CD14-positive monocyte (primary cell): ENCODE measurements around the gene COL5A3. TPM values are rescaled to one million over a fixed set of nuclear protein-coding genes. Genes with fewer than 3 reads are reported as not detected.

ENCODE experiments used
- DNase-seq, 3 donors: peaks; one replicate each; pipeline ENCODE4 v3.0.0-alpha.2; 2011 to 2022
- H2AFZ ChIP-seq: 2 replicates; pipeline ENCODE4 v1.6.0; 2012; ENCODE audit warnings: mild to moderate bottlenecking, low read depth, low read length, inconsistent platforms; ENCODE audit not compliant: insufficient read depth, poor library complexity, severe bottlenecking
- H3K27ac ChIP-seq, 2 donors: 1 replicate in 1 of 2; 2 replicates in 1 of 2; pipeline ENCODE4 v1.5.1; 2012 to 2013; ENCODE audit warnings: low read length in 2 of 2, control low read depth in 1 of 2, inconsistent platforms in 1 of 2, low read depth in 1 of 2, mild to moderate bottlenecking in 1 of 2
- H3K27me3 ChIP-seq, 2 donors: one replicate each; pipeline versions ENCODE4 v1.6.0 to v1.6.1; 2011 to 2013; ENCODE audit warnings: low read length in 2 of 2; ENCODE audit not compliant: control insufficient read depth in 2 of 2, insufficient read depth in 2 of 2
- H3K36me3 ChIP-seq, 2 donors: replicated peaks in 1 of 2; 1 replicate in 1 of 2; 2 replicates in 1 of 2; pipeline versions ENCODE4 v1.5.1 to v1.6.1; 2012 to 2013; ENCODE audit warnings: low read length in 2 of 2, control low read depth in 1 of 2, inconsistent platforms in 1 of 2, mild to moderate bottlenecking in 1 of 2; ENCODE audit not compliant: insufficient read depth in 2 of 2, control insufficient read depth in 1 of 2
- H3K4me1 ChIP-seq, 2 donors: 1 replicate in 1 of 2; 2 replicates in 1 of 2; pipeline versions ENCODE4 v1.5.1 to v1.6.1; 2012 to 2013; ENCODE audit warnings: low read length in 2 of 2, control low read depth in 1 of 2, inconsistent platforms in 1 of 2, mild to moderate bottlenecking in 1 of 2, moderate library complexity in 1 of 2; ENCODE audit not compliant: insufficient read depth in 2 of 2, control insufficient read depth in 1 of 2
- H3K4me2 ChIP-seq: replicated peaks from 2 replicates; pipeline ENCODE3; 2012; ENCODE audit warnings: low read length, moderate library complexity, mild to moderate bottlenecking; ENCODE audit not compliant: poor library complexity, severe bottlenecking; ENCODE audit errors: extremely low read depth
- H3K4me3 ChIP-seq, 3 experiments: fragments of 200-600 bp in 1 of 3; sonication (generic) in 1 of 3; replicated peaks in 1 of 3; 1 replicate in 2 of 3; 2 replicates in 1 of 3; pipeline ENCODE4 v1.5.1; 2011 to 2013; ENCODE audit warnings: low read length in 3 of 3, mild to moderate bottlenecking in 3 of 3, control low read depth in 2 of 3, low read depth in 2 of 3, inconsistent platforms in 1 of 3, moderate library complexity in 1 of 3
- H3K79me2 ChIP-seq: 2 replicates; pipeline ENCODE4 v1.6.0; 2012; ENCODE audit warnings: mild to moderate bottlenecking, control low read depth, inconsistent platforms, low read length, moderate library complexity; ENCODE audit not compliant: insufficient read depth
- H3K9ac ChIP-seq: 2 replicates; pipeline ENCODE4 v1.6.0; 2017; ENCODE audit warnings: low read length, mild to moderate bottlenecking; ENCODE audit not compliant: insufficient read depth, poor library complexity, severe bottlenecking
- H3K9me3 ChIP-seq, 2 donors: replicated peaks in 1 of 2; 1 replicate in 1 of 2; 2 replicates in 1 of 2; pipeline versions ENCODE4 v1.5.1 to v1.6.1; 2012 to 2013; ENCODE audit warnings: low read length in 2 of 2, control low read depth in 1 of 2; ENCODE audit not compliant: control insufficient read depth in 1 of 2, insufficient read depth in 1 of 2
- H4K20me1 ChIP-seq: 2 replicates; pipeline ENCODE4 v1.6.0; 2012; ENCODE audit warnings: mild to moderate bottlenecking, low read length, control low read depth, moderate library complexity; ENCODE audit not compliant: insufficient read depth
- H3K27ac Mint-ChIP-seq, 7 donors: one replicate each; pipeline ENCODE4 v1.8.0; 2020; ENCODE audit warnings: mild to moderate bottlenecking in 7 of 7, mixed read lengths in 7 of 7, moderate library complexity in 6 of 7, inconsistent platforms in 2 of 7
- H3K27me3 Mint-ChIP-seq, 3 donors: one replicate each; pipeline ENCODE4 v1.8.0; 2021 to 2022; ENCODE audit warnings: low read depth in 3 of 3, mild to moderate bottlenecking in 3 of 3, mixed read lengths in 3 of 3, moderate library complexity in 3 of 3, inconsistent platforms in 1 of 3
- H3K36me3 Mint-ChIP-seq, 2 donors: one replicate each; pipeline ENCODE4 v1.8.0; 2020; ENCODE audit warnings: mixed read lengths in 2 of 2, inconsistent platforms in 1 of 2, mild to moderate bottlenecking in 1 of 2
- H3K4me1 Mint-ChIP-seq: one replicate; pipeline ENCODE4 v1.8.0; 2020; ENCODE audit warnings: mild to moderate bottlenecking, mixed read lengths
- H3K4me3 Mint-ChIP-seq, 2 donors: one replicate each; pipeline ENCODE4 v1.8.0; 2020; ENCODE audit warnings: mild to moderate bottlenecking in 2 of 2, mixed read lengths in 2 of 2, moderate library complexity in 1 of 2
- H3K9me3 Mint-ChIP-seq, 7 donors: one replicate each; pipeline ENCODE4 v1.8.0; 2020 to 2022; ENCODE audit warnings: mixed read lengths in 7 of 7, mild to moderate bottlenecking in 6 of 7, moderate library complexity in 6 of 7, inconsistent platforms in 2 of 7
- WGBS: methylation state at CpG from one replicate; pipeline ENCODE4 v1.1.5; 2013; ENCODE audit warnings: missing lambda C conversion rate; ENCODE audit not compliant: insufficient coverage; 5-methylcytosine and 5-hydroxymethylcytosine counted together
- intact Hi-C, 2 donors: fragments of 100-400 bp; cut with micrococcal nuclease; formaldehyde crosslinking; loops; one replicate each; pipeline versions ENCODE4 v1.15.0 to v1.15.1; 2023
- polyA plus RNA-seq, 3 donors: library from polyadenylated mRNA; depleted of rRNA in 1 of 3; unstranded in 2 of 3; stranded (reverse) in 1 of 3; fragments of 300-500 nt in 2 of 3; fragments of >200 nt in 1 of 3; fragmentation: Illumina TruSeq in 2 of 3; gene quantifications; 1 replicate in 2 of 3; 2 replicates in 1 of 3; pipeline ENCODE4 v1.2.3, GENCODE V29; 2012 to 2021
- TF ChIP-seq, protein P1 (sequence below): fragments of 200-600 bp; IDR thresholded peaks from one replicate; pipeline ENCODE4 v1.8.0; 2022; ENCODE audit warnings: antibody characterized with exemption, mild to moderate bottlenecking

COL5A3 gene
- polyA plus RNA-seq, 3 donors = not detected

DNA sequence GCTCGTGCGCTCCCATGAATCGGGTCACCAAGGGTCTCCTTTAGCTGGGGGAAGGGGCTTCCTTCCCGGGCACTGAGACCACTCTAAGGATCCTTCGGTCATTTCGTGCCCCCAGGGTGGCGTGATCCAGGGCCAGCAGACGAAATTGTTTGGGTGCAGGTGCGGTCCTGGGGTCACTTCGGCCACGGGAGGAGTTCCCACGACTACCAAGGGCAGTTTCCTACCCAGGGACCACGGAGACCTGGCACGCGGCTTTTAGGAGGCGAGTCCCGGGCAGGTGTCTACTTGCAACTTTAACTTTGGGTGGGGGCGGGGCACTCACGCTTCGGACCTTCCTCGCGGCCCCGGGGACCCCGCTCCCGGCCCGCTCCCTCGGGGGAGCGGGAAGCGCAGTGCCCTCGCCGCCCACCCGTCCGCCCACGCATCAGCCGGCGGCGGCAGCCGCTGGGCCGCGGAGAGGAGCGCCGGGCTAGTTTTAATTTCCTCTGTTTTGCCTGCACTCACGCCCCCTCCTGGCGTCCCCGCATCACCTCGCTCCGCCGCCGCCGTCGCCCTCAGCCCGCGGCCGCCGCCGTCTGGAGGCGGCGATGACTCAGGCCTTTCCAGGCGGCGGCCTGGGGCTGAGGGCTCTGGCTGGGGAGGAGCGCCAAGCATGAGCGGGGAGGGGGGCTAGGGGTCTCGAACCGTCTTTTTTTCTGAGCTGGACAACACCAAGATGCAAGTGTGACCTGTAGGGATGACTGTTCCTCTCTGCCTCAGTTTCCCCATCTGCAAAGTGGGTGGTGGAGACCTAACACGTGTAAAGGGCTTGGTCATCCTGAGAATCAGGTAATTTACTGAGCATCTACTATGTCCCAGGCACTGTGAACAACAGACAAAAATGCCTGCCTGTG is 95.7 kb downstream of the COL5A3 start:
- Histone ChIP-seq H3K4me2 (peak overlapping the region; percentile 57), H3K27ac (no peak overlapping the region), H3K4me3 (peak overlapping the region in 1 of 3 experiments; percentile 59), H3K9me3 (peaks cover 0 to 10% of the 10 kb centered on the region in 2 donors), H2AFZ (no peak overlapping the region), H3K9ac (peak overlapping the region; percentile 15), H3K27me3 (peaks cover 26 to 67% of the 10 kb centered on the region in 2 donors), H3K79me2 (no peaks in the 10 kb centered on the region), H3K4me1 (peaks cover 3 to 11% of the 10 kb centered on the region in 2 donors), H4K20me1 (no peaks in the 10 kb centered on the region), H3K36me3 (no peaks in the 10 kb centered on the region)
- Mint-ChIP-seq H3K36me3 (peaks cover 0 to 2% of the 10 kb centered on the region in 2 donors), H3K9me3 (peaks cover 0 to 20% (median 8%) of the 10 kb centered on the region in 7 donors), H3K4me1 (peaks cover 8% of the 10 kb centered on the region), H3K27me3 (peaks cover 28 to 53% (median 30%) of the 10 kb centered on the region in 3 donors), H3K27ac (no peak overlapping the region), H3K4me3 (peak overlapping the region in 1 of 2 donors; percentile 75)
- intact Hi-C loops = no loop called here
- DNase-seq = peak; percentile 27 to 58 (median 40)
- under 1% methylated on average over 59 of the region's 65 CpGs for WGBS
- TF ChIP-seq, protein P1, sequence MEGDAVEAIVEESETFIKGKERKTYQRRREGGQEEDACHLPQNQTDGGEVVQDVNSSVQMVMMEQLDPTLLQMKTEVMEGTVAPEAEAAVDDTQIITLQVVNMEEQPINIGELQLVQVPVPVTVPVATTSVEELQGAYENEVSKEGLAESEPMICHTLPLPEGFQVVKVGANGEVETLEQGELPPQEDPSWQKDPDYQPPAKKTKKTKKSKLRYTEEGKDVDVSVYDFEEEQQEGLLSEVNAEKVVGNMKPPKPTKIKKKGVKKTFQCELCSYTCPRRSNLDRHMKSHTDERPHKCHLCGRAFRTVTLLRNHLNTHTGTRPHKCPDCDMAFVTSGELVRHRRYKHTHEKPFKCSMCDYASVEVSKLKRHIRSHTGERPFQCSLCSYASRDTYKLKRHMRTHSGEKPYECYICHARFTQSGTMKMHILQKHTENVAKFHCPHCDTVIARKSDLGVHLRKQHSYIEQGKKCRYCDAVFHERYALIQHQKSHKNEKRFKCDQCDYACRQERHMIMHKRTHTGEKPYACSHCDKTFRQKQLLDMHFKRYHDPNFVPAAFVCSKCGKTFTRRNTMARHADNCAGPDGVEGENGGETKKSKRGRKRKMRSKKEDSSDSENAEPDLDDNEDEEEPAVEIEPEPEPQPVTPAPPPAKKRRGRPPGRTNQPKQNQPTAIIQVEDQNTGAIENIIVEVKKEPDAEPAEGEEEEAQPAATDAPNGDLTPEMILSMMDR = peak; percentile 33

DNA sequence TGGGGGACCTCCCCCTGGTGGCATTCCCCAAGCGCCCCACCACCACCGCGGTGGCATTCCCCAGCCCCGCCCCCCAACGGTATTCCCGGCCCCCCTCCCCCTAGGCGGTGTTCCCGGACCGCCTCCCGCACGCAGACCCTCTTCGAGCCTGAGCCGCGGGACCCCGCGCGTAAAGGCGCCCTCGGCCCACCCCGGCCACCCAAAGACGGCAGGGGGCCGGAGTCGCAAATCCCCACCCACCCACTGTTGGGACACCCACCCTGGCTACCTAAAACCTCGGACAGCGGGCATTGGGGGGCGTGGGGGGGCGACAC is 96.3 kb downstream of the COL5A3 start:
- Mint-ChIP-seq H3K36me3 (peaks cover 0 to 2% of the 10 kb centered on the region in 2 donors), H3K4me1 (peaks cover 8% of the 10 kb centered on the region), H3K27ac (no peak overlapping the region), H3K27me3 (peaks cover 34 to 58% (median 35%) of the 10 kb centered on the region in 3 donors), H3K4me3 (peak overlapping the region in 1 of 2 donors; percentile 75), H3K9me3 (peaks cover 0 to 20% (median 8%) of the 10 kb centered on the region in 7 donors)
- Histone ChIP-seq H3K4me2 (peak overlapping the region; percentile 57), H3K9ac (no peak overlapping the region), H2AFZ (no peak overlapping the region), H4K20me1 (no peaks in the 10 kb centered on the region), H3K9me3 (peaks cover 0 to 10% of the 10 kb centered on the region in 2 donors), H3K27me3 (peaks cover 26 to 73% of the 10 kb centered on the region in 2 donors), H3K36me3 (no peaks in the 10 kb centered on the region), H3K4me3 (peak overlapping the region in 1 of 3 experiments; percentile 59), H3K4me1 (peaks cover 3 to 11% of the 10 kb centered on the region in 2 donors), H3K79me2 (no peaks in the 10 kb centered on the region), H3K27ac (no peak overlapping the region)
- intact Hi-C loops = no loop called here
- no peak for DNase-seq
- TF ChIP-seq, protein P1 = no peak
- WGBS = 4% methylated on average over 9 of the region's 27 CpGs
